GM12878 (cell line): ENCODE data around the gene ABCA2. TPM values are rescaled to one million over a fixed set of nuclear protein-coding genes. Genes with fewer than 3 reads are reported as not detected.

ENCODE experiments used
- ATAC-seq: fragments of 200-7000 bp; cut with Tn5 transposase; 3 replicates; pipeline ENCODE4 v1.9.1; 2020; ENCODE audit warnings: mild to moderate bottlenecking, moderate library complexity
- BruUV-seq: library from RNA; stranded (reverse); fragments of 400-500 nt; replicated peaks from 2 replicates; lab custom pipeline; 2021; lab: Mats Ljungman, UMichigan
- CTCF ChIA-PET: fragments of 300-600 bp; sonication (Branson Sonifier 250); formaldehyde crosslinking; extraction: SDS; loops from one replicate; lab custom pipeline; 2021; ENCODE audit warnings: inconsistent platforms; lab: Yijun Ruan, JAX
- POLR2A ChIA-PET: fragments of 350-600 bp; formaldehyde crosslinking; extraction: SDS; loops from one replicate; lab custom pipeline; 2021; ENCODE audit warnings: inconsistent platforms; lab: Charles Lee
- RAD21 ChIA-PET: fragments of 300-600 bp; sonication (Branson Sonifier 250); formaldehyde crosslinking; loops from one replicate; lab custom pipeline; 2023; ENCODE audit warnings: antibody characterized with exemption; ENCODE audit not compliant: unreplicated experiment; lab: Charles Lee
- SMC1A ChIA-PET: fragments of 300-600 bp; sonication (Branson Sonifier 250); formaldehyde crosslinking; loops from one replicate; lab custom pipeline; 2023; ENCODE audit not compliant: unreplicated experiment, uncharacterized antibody; lab: Charles Lee
- DNase-seq: peaks from one replicate; pipeline ENCODE4 v3.0.0-alpha.2; 2011; ENCODE audit warnings: low read depth, low spot score
- FAIRE-seq: peaks from 3 replicates; lab custom pipeline; 2011; peaks lifted over from hg19 to GRCh38; lab: Jason Lieb, UNC
- H2AFZ ChIP-seq: 2 replicates; pipeline ENCODE4 v1.6.0; 2011; ENCODE audit warnings: low read depth, low read length, control low read depth; ENCODE audit not compliant: control insufficient read depth
- H3K27ac ChIP-seq: 2 replicates; pipeline ENCODE4 v1.5.1; 2011; ENCODE audit warnings: control low read depth; ENCODE audit not compliant: control insufficient read depth, insufficient read depth
- H3K27me3 ChIP-seq, 2 experiments: replicated peaks in 1 of 2; 2 replicates each; pipeline versions ENCODE4 v1.6.0 to v1.6.1; 2011; ENCODE audit warnings: low read length in 1 of 2; ENCODE audit not compliant: control insufficient read depth in 2 of 2, insufficient read depth in 2 of 2
- H3K36me3 ChIP-seq, 2 experiments: 2 replicates each; pipeline ENCODE4 v1.5.1; 2011; ENCODE audit warnings: low read length in 1 of 2; ENCODE audit not compliant: control insufficient read depth in 2 of 2, insufficient read depth in 2 of 2
- H3K4me1 ChIP-seq: 2 replicates; pipeline ENCODE4 v1.6.1; 2011; ENCODE audit warnings: mild to moderate bottlenecking, low read length, moderate library complexity, mixed read lengths; ENCODE audit not compliant: control insufficient read depth, insufficient read depth
- H3K4me2 ChIP-seq: 2 replicates; pipeline ENCODE4 v1.6.0; 2011; ENCODE audit warnings: control low read depth; ENCODE audit not compliant: control insufficient read depth, insufficient read depth
- H3K4me3 ChIP-seq: fragments of 200-600 bp; sonication (generic); 2 replicates; pipeline ENCODE4 v1.5.1; 2016
- H3K79me2 ChIP-seq: 2 replicates; pipeline ENCODE4 v1.6.0; 2011; ENCODE audit warnings: low read length; ENCODE audit not compliant: control insufficient read depth, insufficient read depth
- H3K9ac ChIP-seq: 2 replicates; pipeline ENCODE4 v1.8.0; 2011; ENCODE audit warnings: low read length, control low read depth, mixed read lengths; ENCODE audit not compliant: control insufficient read depth, insufficient read depth
- H3K9me3 ChIP-seq: replicated peaks from 3 replicates; pipeline ENCODE4 v1.5.1; 2011; ENCODE audit warnings: mild to moderate bottlenecking, low read length; ENCODE audit not compliant: control insufficient read depth, insufficient read depth
- H4K20me1 ChIP-seq: 2 replicates; pipeline ENCODE4 v1.6.0; 2011; ENCODE audit not compliant: control insufficient read depth, insufficient read depth
- BMI1 ChIP-seq: fragments of 450-650 bp; IDR thresholded peaks from 2 replicates; pipeline ENCODE4 v1.6.1; 2016; ENCODE audit warnings: mild to moderate bottlenecking, moderate library complexity, borderline replicate concordance
- CREM ChIP-seq: IDR thresholded peaks from 2 replicates; pipeline ENCODE4 v1.6.1; 2014; ENCODE audit warnings: antibody characterized with exemption, low read depth
- E4F1 ChIP-seq: fragments of 450-650 bp; IDR thresholded peaks from 2 replicates; pipeline ENCODE4 v1.6.1; 2018; ENCODE audit warnings: borderline replicate concordance, mild to moderate bottlenecking; ENCODE audit not compliant: partially characterized antibody
- EZH2 ChIP-seq: IDR thresholded peaks from 2 replicates; pipeline ENCODE4 v1.6.1; 2012; ENCODE audit warnings: low read depth, mild to moderate bottlenecking, control low read depth, inconsistent platforms, low read length, borderline replicate concordance; ENCODE audit not compliant: control insufficient read depth
- FOS ChIP-seq: IDR thresholded peaks from 3 replicates; pipeline ENCODE4 v1.6.1; 2011; ENCODE audit warnings: borderline replicate concordance; ENCODE audit not compliant: insufficient read length; ENCODE audit errors: extremely low read depth
- FOXM1 ChIP-seq: IDR thresholded peaks from 2 replicates; pipeline ENCODE4 v1.6.1; 2012; ENCODE audit warnings: low read depth, mild to moderate bottlenecking, inconsistent platforms, low read length, moderate library complexity
- HCFC1 ChIP-seq: fragments of 150-350 bp; IDR thresholded peaks from 2 replicates; pipeline ENCODE4 v1.6.1; 2014; ENCODE audit warnings: low read length
- KLF5 ChIP-seq: fragments of 450-650 bp; IDR thresholded peaks from 2 replicates; pipeline ENCODE4 v1.6.1; 2014; ENCODE audit warnings: mild to moderate bottlenecking; ENCODE audit not compliant: partially characterized antibody
- MTA3 ChIP-seq: IDR thresholded peaks from 2 replicates; pipeline ENCODE4 v1.6.1; 2012; ENCODE audit warnings: low read length, inconsistent platforms, borderline replicate concordance
- NBN ChIP-seq: fragments of 450-650 bp; IDR thresholded peaks from 2 replicates; pipeline ENCODE4 v1.6.1; 2016
- PKNOX1 ChIP-seq: fragments of 450-650 bp; IDR thresholded peaks from 2 replicates; pipeline ENCODE4 v1.6.1; 2016; ENCODE audit warnings: mild to moderate bottlenecking
- PML ChIP-seq: IDR thresholded peaks from 2 replicates; pipeline ENCODE4 v1.6.1; 2012; ENCODE audit warnings: low read length, inconsistent platforms
- POU2F2 ChIP-seq: IDR thresholded peaks from 3 replicates; pipeline ENCODE4 v1.6.1; 2011; ENCODE audit warnings: low read depth, mild to moderate bottlenecking, low read length, borderline replicate concordance
- RAD51 ChIP-seq: fragments of 450-650 bp; IDR thresholded peaks from 2 replicates; pipeline ENCODE4 v1.6.1; 2016; ENCODE audit warnings: moderate library complexity, mild to moderate bottlenecking, inconsistent platforms
- SMAD1 ChIP-seq: fragments of 450-650 bp; IDR thresholded peaks from 2 replicates; pipeline ENCODE4 v1.6.1; 2018; ENCODE audit warnings: mild to moderate bottlenecking, low read depth; ENCODE audit not compliant: partially characterized antibody
- TBL1XR1 ChIP-seq: IDR thresholded peaks from 2 replicates; pipeline ENCODE4 v1.6.1; 2012; ENCODE audit warnings: low read depth, low read length, improper control_type of control experiment
- ZBTB40 ChIP-seq: fragments of 450-650 bp; IDR thresholded peaks from 2 replicates; pipeline ENCODE4 v1.6.1; 2016; ENCODE audit warnings: mild to moderate bottlenecking, moderate library complexity, borderline replicate concordance
- ZNF217 ChIP-seq: fragments of 450-650 bp; IDR thresholded peaks from 2 replicates; pipeline ENCODE4 v1.6.1; 2017; ENCODE audit warnings: antibody characterized with exemption, mild to moderate bottlenecking
- ZNF384 ChIP-seq: IDR thresholded peaks from 2 replicates; pipeline ENCODE4 v1.6.1; 2012; ENCODE audit warnings: low read depth, mild to moderate bottlenecking, low read length, improper control_type of control experiment, borderline replicate concordance
- ZZZ3 ChIP-seq: IDR thresholded peaks from 2 replicates; pipeline ENCODE4 v1.6.1; 2011; ENCODE audit warnings: low read depth; ENCODE audit not compliant: control insufficient read depth, insufficient read length
- WGBS: methylation state at CpG from one replicate; pipeline ENCODE4 v1.1.6; 2016; ENCODE audit warnings: low lambda C conversion rate; ENCODE audit not compliant: insufficient replicate concordance, insufficient coverage; ENCODE audit errors: missing lambda C conversion rate; 5-methylcytosine and 5-hydroxymethylcytosine counted together
- in situ Hi-C: fragments of 300-500 bp; cut with MboI; formaldehyde crosslinking; loops from 9 replicates; pipeline ENCODE4 v1.14.3; 2018; ENCODE audit warnings: mixed read lengths
- intact Hi-C: fragments of 100-400 bp; cut with micrococcal nuclease; formaldehyde crosslinking; loops from one replicate; pipeline ENCODE4 v1.14.2; 2022; ENCODE audit not compliant: unreplicated experiment
- polyA plus RNA-seq, 11 experiments: library from polyadenylated mRNA; depleted of rRNA in 4 of 11; unstranded in 6 of 11; stranded (reverse) in 5 of 11; fragments of >200 nt; fragmentation: Nextera tagmentation in 4 of 11; fragmentation: Illumina TruSeq in 1 of 11; extraction: Ambion mirVana in 4 of 11; extraction: Trizol in 1 of 11; gene quantifications; 1 replicate in 1 of 11; 2 replicates in 10 of 11; pipeline versions ENCODE4 v1.2.1 to v1.2.3, GENCODE V29; 2011 to 2016; ENCODE audit warnings: inconsistent platforms in 2 of 11, missing spikeins in 2 of 11, low read depth in 1 of 11
- total RNA-seq, 4 experiments: library from RNA; depleted of rRNA in 3 of 4; stranded (reverse); fragments of >200 nt in 3 of 4; fragmentation: Illumina TruSeq in 1 of 4; extraction: Trizol in 1 of 4; gene quantifications; 2 replicates each; pipeline versions ENCODE4 v1.2.1 to v1.2.3, GENCODE V29; 2013 to 2021

ABCA2 gene
- total and polyA plus RNA-seq, 10 of the 15 experiments (the other 5 are each of a cell fraction or from before 2014, with no cell fraction given), result 0.13 to 2.6 (median 0.71) TPM; not detected in 2

GRCh38 chr9:137050570-137050969 is 22.5 kb upstream of the ABCA2 start:
- ATAC-seq, result no peak
- no peaks in the 10 kb centered on the region for H4K20me1 ChIP-seq
- no peak overlapping the region for H3K9ac ChIP-seq
- ChIA-PET POLR2A (no interaction called here), RAD21 (no interaction called here), CTCF (interaction anchor here (4.7 kb wide), 1 partner anchor 15 kb away, joined by 81 read pairs; no protein-coding TSS in a partner anchor), SMC1A (no interaction called here)
- H3K27ac ChIP-seq, result no peak overlapping the region
- TF ChIP-seq HCFC1, result no peak
- TF ChIP-seq ZNF217, result no peak
- TF ChIP-seq RAD51, result no peak
- no peak for TF ChIP-seq BMI1
- TF ChIP-seq TBL1XR1, result no peak
- no peak for TF ChIP-seq EZH2
- TF ChIP-seq FOS, result no peak
- no peak for TF ChIP-seq CREM
- TF ChIP-seq ZBTB40, result no peak
- no peak for TF ChIP-seq PKNOX1
- no peak for TF ChIP-seq PML
- no peak for TF ChIP-seq KLF5
- no peak for TF ChIP-seq ZNF384
- TF ChIP-seq POU2F2, result no peak
- no peak for TF ChIP-seq E4F1
- TF ChIP-seq MTA3, result no peak
- no peak for TF ChIP-seq SMAD1
- no peak for TF ChIP-seq FOXM1
- no peak for TF ChIP-seq ZZZ3
- no peak for TF ChIP-seq NBN
- H3K36me3 ChIP-seq, result no peaks in the 10 kb centered on the region
- in situ Hi-C loops, result no loop called here
- no peak overlapping the region for H3K4me3 ChIP-seq
- FAIRE-seq, result no peak
- H3K27me3 ChIP-seq, result peaks cover 13 to 20% of the 10 kb centered on the region in 2 experiments; a peak in 3 of 4 replicates
- intact Hi-C loops, result no loop called here
- 9% methylated on average over 5 of the region's 5 CpGs for WGBS
- H3K79me2 ChIP-seq, result no peaks in the 10 kb centered on the region
- no peak overlapping the region for H3K4me2 ChIP-seq
- no peaks in the 10 kb centered on the region for H3K9me3 ChIP-seq
- no peak for DNase-seq
- H2AFZ ChIP-seq, result no peak overlapping the region
- H3K4me1 ChIP-seq, result no peaks in the 10 kb centered on the region
- no TSS peak for BruUV-seq
